ENCODE data around the gene CCDC88C. TPM values are rescaled to one million over a fixed set of nuclear protein-coding genes. Genes with fewer than 3 reads are reported as not detected.

The CCDC88C gene
- total and polyA plus RNA-seq, 2 experiments from 2014 or later, result 23.6 to 60.7 TPM

GRCh38 chr14:91374287-91374878 lies 43.2 kb downstream of the CCDC88C start (continued):
- TF ChIP-seq ZNF462 (CRISPR knock-in tag; IDR thresholded peaks at IDR 0.05) (no peak), STAT1 (IDR thresholded peaks at IDR 0.05; ENCODE audit: unreplicated experiment) (no peak), JUNB (IDR thresholded peaks at IDR 0.05; ENCODE audit: unreplicated experiment) (no peak), EZH2 (IDR thresholded peaks at IDR 0.05; ENCODE audit: low read depth, unreplicated experiment) (no peak), ETS1 (IDR thresholded peaks at IDR 0.05) (no peak), EZH2phosphoT487 (IDR thresholded peaks at IDR 0.05; ENCODE audit: unreplicated experiment) (no peak), NANOG (IDR thresholded peaks at IDR 0.05; ENCODE audit: borderline replicate concordance) (no peak), ZNF114 (CRISPR knock-in tag; IDR thresholded peaks at IDR 0.05) (no peak), REST (IDR thresholded peaks at IDR 0.05; ENCODE audit: unreplicated experiment) (no peak), POLR2AphosphoS5 (IDR thresholded peaks at IDR 0.05; ENCODE audit: low read depth) (no peak), CREB1 (CRISPR knock-in tag; IDR thresholded peaks at IDR 0.05; ENCODE audit: low read depth) (no peak)
